PC-9 (cell line): ENCODE measurements around the gene ZSWIM9. TPM values are rescaled to one million over a fixed set of nuclear protein-coding genes. Genes with fewer than 3 reads are reported as not detected.

ENCODE experiments used
- BruUV-seq: library from RNA; stranded (reverse); fragments of 400-500 nt; replicated peaks from 2 replicates; lab custom pipeline; 2021; lab: Mats Ljungman, UMichigan
- CTCF ChIA-PET: fragments of 300-600 bp; sonication (Branson Sonifier 250); formaldehyde crosslinking; loops from one replicate; lab custom pipeline; 2022; ENCODE audit warnings: antibody characterized with exemption; lab: Charles Lee
- POLR2A ChIA-PET: fragments of 300-600 bp; sonication (Branson Sonifier 250); formaldehyde crosslinking; loops from one replicate; lab custom pipeline; 2022; ENCODE audit warnings: antibody characterized with exemption; ENCODE audit not compliant: unreplicated experiment; lab: Charles Lee
- DNase-seq, 2 experiments: peaks; one replicate each; pipeline versions ENCODE4 v3.0.0 to v3.0.0-alpha.2; 2015 to 2022; ENCODE audit warnings: mixed read lengths in 1 of 2
- H2AFZ ChIP-seq: fragments of 200-600 bp; sonication (generic); 2 replicates; pipeline ENCODE4 v1.8.1; 2017; ENCODE audit warnings: antibody characterized with exemption
- H3F3A ChIP-seq: fragments of 200-600 bp; sonication (generic); 2 replicates; pipeline ENCODE4 v1.8.1; 2017; ENCODE audit warnings: antibody characterized with exemption, mild to moderate bottlenecking, low read depth; ENCODE audit not compliant: insufficient read depth
- H3K27ac ChIP-seq: fragments of 200-600 bp; sonication (generic); 2 replicates; pipeline ENCODE4 v1.6.1; 2016; ENCODE audit warnings: mixed run types
- H3K27me3 ChIP-seq: fragments of 200-600 bp; sonication (generic); 2 replicates; pipeline ENCODE4 v1.6.1; 2016; ENCODE audit warnings: low read depth, mixed run types; ENCODE audit not compliant: insufficient read depth
- H3K36me3 ChIP-seq: fragments of 200-600 bp; sonication (generic); 2 replicates; pipeline ENCODE4 v1.6.1; 2016; ENCODE audit warnings: low read depth, mixed run types
- H3K4me1 ChIP-seq: fragments of 200-600 bp; sonication (generic); replicated peaks from 2 replicates; pipeline ENCODE4 v1.6.1; 2016; ENCODE audit warnings: mixed run types; ENCODE audit not compliant: insufficient read depth
- H3K4me2 ChIP-seq: fragments of 200-600 bp; sonication (generic); 2 replicates; pipeline ENCODE4 v1.6.1; 2017; ENCODE audit warnings: mixed run types
- H3K4me3 ChIP-seq: fragments of 200-600 bp; sonication (generic); 2 replicates; pipeline ENCODE4 v1.6.1; 2016; ENCODE audit warnings: mixed run types
- H3K79me2 ChIP-seq: fragments of 200-600 bp; sonication (generic); 2 replicates; pipeline ENCODE4 v1.6.1; 2017; ENCODE audit warnings: low read depth, mixed run types
- H3K9me2 ChIP-seq: fragments of 200-600 bp; sonication (generic); 2 replicates; pipeline ENCODE4 v1.8.1; 2017; ENCODE audit warnings: mild to moderate bottlenecking; ENCODE audit not compliant: insufficient read depth
- H3K9me3 ChIP-seq: fragments of 200-600 bp; sonication (generic); 2 replicates; pipeline ENCODE4 v1.8.1; 2016; ENCODE audit warnings: low read depth; ENCODE audit not compliant: insufficient read depth
- H4K20me1 ChIP-seq: fragments of 200-600 bp; sonication (generic); 2 replicates; pipeline ENCODE4 v1.8.1; 2017; ENCODE audit not compliant: insufficient read depth
- CTCF ChIP-seq: fragments of 200-600 bp; sonication (generic); conservative IDR thresholded peaks from 2 replicates; pipeline ENCODE4 v1.6.1; 2017; ENCODE audit warnings: mixed run types, antibody characterized with exemption, mild to moderate bottlenecking, moderate library complexity
- EZH2 ChIP-seq: fragments of 200-600 bp; sonication (generic); IDR thresholded peaks from 2 replicates; pipeline ENCODE4 v1.8.0; 2017; ENCODE audit warnings: antibody characterized with exemption, low read depth
- intact Hi-C: fragments of 100-400 bp; cut with micrococcal nuclease; formaldehyde crosslinking; loops from one replicate; pipeline ENCODE4 v1.10.0; 2022; ENCODE audit not compliant: unreplicated experiment
- total RNA-seq: library from RNA; stranded (reverse); gene quantifications from 2 replicates; pipeline ENCODE4 v1.2.3, GENCODE V29; 2021

The ZSWIM9 gene
- total RNA-seq, 1 experiment from 2014 or later, result 8.3 TPM

- no peak overlapping the region for H3K27ac ChIP-seq
- intact Hi-C loops, result no loop called here
- ChIA-PET POLR2A (no interaction called here), CTCF (interaction anchor here (0.9 kb wide), 1 partner anchor 13 kb away, joined by 4 read pairs; no protein-coding TSS in a partner anchor)
- no peaks in the 10 kb centered on the region for H3K79me2 ChIP-seq
- H3K4me3 ChIP-seq, result no peak overlapping the region
- no peaks in the 10 kb centered on the region for H3K27me3 ChIP-seq
- no peaks in the 10 kb centered on the region for H3K36me3 ChIP-seq
- DNase-seq, result no peak
- H2AFZ ChIP-seq, result no peak overlapping the region
- no peaks in the 10 kb centered on the region; the same call in 1 of the 2 replicates for H3F3A ChIP-seq
- H3K9me2 ChIP-seq, result no peaks in the 10 kb centered on the region
- H3K4me1 ChIP-seq, result no peaks in the 10 kb centered on the region
- H4K20me1 ChIP-seq, result peaks cover 11% of the 10 kb centered on the region; the same call in 1 of the 2 replicates
- BruUV-seq, result no TSS peak
- no peak for TF ChIP-seq EZH2
- no peak for TF ChIP-seq CTCF
- H3K9me3 ChIP-seq, result no peaks in the 10 kb centered on the region
- no peak overlapping the region for H3K4me2 ChIP-seq
Measured at GRCh38 chr19:48190885-48191284, 20.4 kb downstream of the ZSWIM9 start.

- Histone ChIP-seq H4K20me1 (peaks cover 8% of the 10 kb centered on the region; the same call in 1 of the 2 replicates), H3K27ac (no peak overlapping the region), H3K79me2 (no peaks in the 10 kb centered on the region), H3K4me1 (no peaks in the 10 kb centered on the region), H3F3A (no peaks in the 10 kb centered on the region; the same call in 1 of the 2 replicates), H3K9me2 (no peaks in the 10 kb centered on the region), H3K27me3 (no peaks in the 10 kb centered on the region), H3K9me3 (no peaks in the 10 kb centered on the region), H3K4me2 (no peak overlapping the region), H3K36me3 (no peaks in the 10 kb centered on the region), H2AFZ (no peak overlapping the region), H3K4me3 (no peak overlapping the region)
- CTCF ChIA-PET, result no interaction called here
- intact Hi-C loops, result no loop called here
- DNase-seq, result no peak
- no TSS peak for BruUV-seq
- POLR2A ChIA-PET, result no interaction called here
- TF ChIP-seq EZH2, result no peak
- TF ChIP-seq CTCF, result no peak
Measured at GRCh38 chr19:48192750-48193149, 22.3 kb downstream of the ZSWIM9 start.

GRCh38 chr19:48194041-48194843 lies 23.8 kb downstream of the ZSWIM9 start:
- Histone ChIP-seq H3K4me3 (no peak overlapping the region), H3K36me3 (no peaks in the 10 kb centered on the region), H3K9me2 (no peaks in the 10 kb centered on the region), H3K4me1 (no peaks in the 10 kb centered on the region), H2AFZ (no peak overlapping the region), H3K79me2 (no peaks in the 10 kb centered on the region), H3K4me2 (no peak overlapping the region), H3K27ac (no peak overlapping the region), H3K27me3 (no peaks in the 10 kb centered on the region), H3F3A (peaks cover 9% of the 10 kb centered on the region), H4K20me1 (0 out of 2 replicates have a peak, but pooled peaks cover 6% of the 10 kb centered on the region), H3K9me3 (no peaks in the 10 kb centered on the region)
- no TSS peak for BruUV-seq
- intact Hi-C loops, result no loop called here
- ChIA-PET CTCF (no interaction called here), POLR2A (no interaction called here)
- no peak for TF ChIP-seq EZH2
- TF ChIP-seq CTCF, result peak; percentile 65
- DNase-seq, result no peak
